GM23338 (cell line): Measurements from ENCODE around the gene CHCHD6. TPM values are rescaled to one million over a fixed set of nuclear protein-coding genes. Genes with fewer than 3 reads are reported as not detected.

ENCODE experiments used
- ATAC-seq: fragments of 200-7000 bp; cut with Tn5 transposase; 3 replicates; pipeline ENCODE4 v1.9.1; 2020
- DNase-seq: peaks from one replicate; pipeline ENCODE4 v3.0.0-alpha.2; 2015; ENCODE audit warnings: low spot score
- H2AFZ ChIP-seq: fragments of 200-600 bp; sonication (generic); 2 replicates; pipeline ENCODE4 v1.8.0; 2016; ENCODE audit warnings: antibody characterized with exemption, mild to moderate bottlenecking, moderate library complexity
- H3F3A ChIP-seq: fragments of 200-600 bp; sonication (generic); replicated peaks from 2 replicates; pipeline ENCODE4 v1.8.0; 2017; ENCODE audit warnings: antibody characterized with exemption, mixed run types, low read depth
- H3K27ac ChIP-seq: fragments of 200-600 bp; sonication (generic); 2 replicates; pipeline ENCODE4 v1.6.1; 2016; ENCODE audit warnings: low read depth
- H3K27me3 ChIP-seq: fragments of 200-600 bp; sonication (generic); 2 replicates; pipeline ENCODE4 v1.8.0; 2016; ENCODE audit warnings: mild to moderate bottlenecking, mixed run types, moderate library complexity; ENCODE audit not compliant: insufficient read depth
- H3K36me3 ChIP-seq: fragments of 200-600 bp; sonication (generic); 2 replicates; pipeline ENCODE4 v1.8.0; 2016; ENCODE audit warnings: mild to moderate bottlenecking; ENCODE audit not compliant: insufficient read depth
- H3K4me1 ChIP-seq: fragments of 200-600 bp; sonication (generic); 2 replicates; pipeline ENCODE4 v1.8.0; 2016; ENCODE audit warnings: mild to moderate bottlenecking, moderate library complexity; ENCODE audit not compliant: insufficient read depth
- H3K4me2 ChIP-seq: fragments of 200-600 bp; sonication (generic); 2 replicates; pipeline ENCODE4 v1.7.1; 2017; ENCODE audit warnings: mixed run types
- H3K4me3 ChIP-seq: fragments of 200-600 bp; sonication (generic); 2 replicates; pipeline ENCODE4 v1.6.1; 2016; ENCODE audit warnings: mixed run types
- H3K79me2 ChIP-seq: fragments of 200-600 bp; sonication (generic); replicated peaks from 2 replicates; pipeline ENCODE4 v1.8.0; 2017; ENCODE audit warnings: mild to moderate bottlenecking; ENCODE audit not compliant: insufficient read depth
- H3K9me2 ChIP-seq: fragments of 200-600 bp; sonication (generic); 2 replicates; pipeline ENCODE4 v1.8.0; 2017; ENCODE audit not compliant: insufficient read depth
- H4K20me1 ChIP-seq: fragments of 200-600 bp; sonication (generic); replicated peaks from 2 replicates; pipeline ENCODE4 v1.8.0; 2017; ENCODE audit warnings: mild to moderate bottlenecking; ENCODE audit not compliant: insufficient read depth
- H3K27ac Mint-ChIP-seq: 2 replicates; pipeline ENCODE4 v1.8.0; 2020; ENCODE audit warnings: inconsistent platforms, mild to moderate bottlenecking, moderate library complexity, mixed read lengths
- H3K27me3 Mint-ChIP-seq: 3 replicates; pipeline ENCODE4 v1.8.0; 2022; ENCODE audit warnings: low read depth, mild to moderate bottlenecking, moderate library complexity, mixed read lengths, inconsistent platforms; ENCODE audit not compliant: insufficient read depth, poor library complexity
- H3K36me3 Mint-ChIP-seq: 3 replicates; pipeline ENCODE4 v1.8.0; 2021; ENCODE audit warnings: low read depth, mild to moderate bottlenecking, inconsistent platforms, moderate library complexity, mixed read lengths
- H3K4me1 Mint-ChIP-seq: 3 replicates; pipeline ENCODE4 v1.8.0; 2020; ENCODE audit warnings: mild to moderate bottlenecking, inconsistent platforms, mixed read lengths
- H3K4me3 Mint-ChIP-seq: 3 replicates; pipeline ENCODE4 v1.8.0; 2021; ENCODE audit warnings: moderate library complexity, mild to moderate bottlenecking, inconsistent platforms, mixed read lengths
- H3K9me3 Mint-ChIP-seq: 3 replicates; pipeline ENCODE4 v1.8.0; 2020; ENCODE audit warnings: moderate library complexity, mild to moderate bottlenecking, inconsistent platforms, mixed read lengths
- CREB1 ChIP-seq: fragments of 250-450 bp; sonication (Bioruptor Pico); IDR thresholded peaks from 2 replicates; pipeline ENCODE4 v1.5.0; 2020; ENCODE audit warnings: low read depth, mild to moderate bottlenecking, moderate library complexity
- EZH2 ChIP-seq: fragments of 200-600 bp; sonication (generic); IDR thresholded peaks from one replicate; pipeline ENCODE4 v1.8.0; 2017; ENCODE audit warnings: antibody characterized with exemption, mild to moderate bottlenecking, low read depth; ENCODE audit not compliant: unreplicated experiment
- EZH2phosphoT487 ChIP-seq: fragments of 200-600 bp; sonication (generic); IDR thresholded peaks from one replicate; pipeline ENCODE4 v1.8.1; 2018; ENCODE audit warnings: antibody characterized with exemption; ENCODE audit not compliant: unreplicated experiment
- JUNB ChIP-seq: IDR thresholded peaks from one replicate; pipeline ENCODE4 v1.6.1; 2016; ENCODE audit warnings: antibody characterized with exemption; ENCODE audit not compliant: unreplicated experiment
- NANOG ChIP-seq: IDR thresholded peaks from 2 replicates; pipeline ENCODE4 v1.6.1; 2016; ENCODE audit warnings: antibody characterized with exemption, borderline replicate concordance
- POLR2AphosphoS5 ChIP-seq: IDR thresholded peaks from 2 replicates; pipeline ENCODE4 v1.6.1; 2016; ENCODE audit warnings: antibody characterized with exemption, low read depth
- STAT1 ChIP-seq: IDR thresholded peaks from one replicate; pipeline ENCODE4 v1.6.1; 2016; ENCODE audit warnings: antibody characterized with exemption; ENCODE audit not compliant: unreplicated experiment
- ZNF114 ChIP-seq: fragments of 250-450 bp; sonication (Bioruptor Pico); IDR thresholded peaks from 2 replicates; pipeline ENCODE4 v1.5.0; 2020; ENCODE audit warnings: mild to moderate bottlenecking, moderate library complexity
- ZNF331 ChIP-seq: fragments of 250-450 bp; sonication (Bioruptor Pico); IDR thresholded peaks from 2 replicates; pipeline ENCODE4 v1.5.0; 2020; ENCODE audit warnings: low read depth, mild to moderate bottlenecking, moderate library complexity
- ZNF462 ChIP-seq: fragments of 250-450 bp; sonication (Bioruptor Pico); IDR thresholded peaks from 2 replicates; pipeline ENCODE4 v1.5.0; 2020; ENCODE audit warnings: mild to moderate bottlenecking, moderate library complexity
- polyA plus RNA-seq: library from polyadenylated mRNA; unstranded; fragments of >200 nt; fragmentation: Nextera tagmentation; extraction: Ambion mirVana; gene quantifications from 2 replicates; pipeline ENCODE4 v1.2.1, GENCODE V29; 2016
- total RNA-seq: library from RNA; depleted of rRNA; stranded (reverse); fragments of >200 nt; shearing (Covaris generic); gene quantifications from 2 replicates; pipeline ENCODE4 v1.2.3, GENCODE V29; 2014
- TF ChIP-seq, protein P1 (sequence below): IDR thresholded peaks from 2 replicates; pipeline ENCODE4 v1.6.1; 2016; ENCODE audit warnings: antibody characterized with exemption
- TF ChIP-seq, protein P2 (sequence below): IDR thresholded peaks from one replicate; pipeline ENCODE4 v1.6.1; 2018; ENCODE audit warnings: antibody characterized with exemption; ENCODE audit not compliant: unreplicated experiment
- TF ChIP-seq, protein P3 (sequence below), 2 experiments: fragments of 200-600 bp in 1 of 2; sonication (generic) in 1 of 2; conservative IDR thresholded peaks; 2 replicates each; pipeline versions ENCODE4 v1.5.1 to v1.6.1; 2016 to 2017; ENCODE audit warnings: antibody characterized with exemption in 2 of 2, low read depth in 2 of 2, mild to moderate bottlenecking in 2 of 2, moderate library complexity in 1 of 2

CHCHD6 gene
- total and polyA plus RNA-seq, 2 experiments from 2014 or later: 28.8 to 43.0 TPM

DNA sequence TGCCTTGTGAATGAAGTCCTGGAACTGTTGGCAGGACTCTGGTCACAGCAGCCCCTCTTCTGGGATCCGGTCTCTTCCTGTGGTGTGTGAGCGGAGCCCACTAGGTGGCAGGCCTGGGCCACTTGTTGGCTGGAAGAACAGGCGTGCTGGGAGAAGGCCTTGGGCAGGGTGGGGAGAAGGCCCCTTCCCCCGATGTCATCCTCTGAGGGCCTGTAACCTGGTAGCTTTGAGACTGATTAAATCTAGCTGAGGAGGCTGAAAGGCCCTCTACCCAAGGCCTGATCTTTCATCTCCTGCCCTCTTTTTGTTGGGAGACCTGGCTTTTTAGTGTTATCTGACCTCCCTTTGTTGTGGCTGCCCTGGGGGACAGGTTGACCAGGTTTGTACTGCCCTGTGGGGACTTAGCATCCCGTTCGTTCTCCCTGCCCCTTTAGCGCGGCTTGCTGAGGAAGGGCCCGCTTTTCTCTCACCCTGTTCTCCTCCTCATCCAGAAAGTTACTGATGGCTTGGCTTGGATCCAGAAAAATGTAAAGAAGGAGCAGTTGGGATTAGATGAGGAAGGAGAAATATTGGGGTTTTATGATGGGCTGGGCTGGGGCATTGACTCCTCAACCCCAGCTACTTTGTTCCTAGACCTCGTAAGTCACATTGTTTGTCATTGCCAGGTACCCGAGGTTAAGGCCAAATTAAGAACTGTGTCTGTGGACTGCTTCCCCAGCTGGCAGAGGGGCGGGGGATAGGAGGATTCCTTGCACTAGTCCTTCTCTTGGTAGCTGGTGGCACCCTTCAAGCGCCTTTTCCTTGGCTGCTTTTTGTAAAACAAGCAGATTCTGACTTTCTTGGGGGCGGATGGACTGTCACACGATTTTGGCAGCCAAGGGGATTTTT lies 48.5 kb downstream of the CHCHD6 start:
- Histone ChIP-seq H3K4me1 (peaks cover 22% of the 10 kb centered on the region), H3K36me3 (no peaks in the 10 kb centered on the region), H2AFZ (no peak overlapping the region), H3K79me2 (peaks cover 8% of the 10 kb centered on the region), H3F3A (no peaks in the 10 kb centered on the region), H3K27ac (peak overlapping the region; percentile 87; the same call in 1 of the 2 replicates), H3K9me2 (no peaks in the 10 kb centered on the region), H3K4me2 (peak overlapping the region; percentile 68; the same call in 1 of the 2 replicates), H4K20me1 (no peaks in the 10 kb centered on the region; the same call in 1 of the 2 replicates), H3K4me3 (no peak overlapping the region), H3K27me3 (no peaks in the 10 kb centered on the region)
- peaks cover 7% of the 10 kb centered on the region; the same call in 1 of the 3 replicates for H3K36me3 Mint-ChIP-seq
- ATAC-seq (peak; percentile 97), DNase-seq (peak; percentile 94)
- no peaks in the 10 kb centered on the region for H3K9me3 Mint-ChIP-seq
- TF ChIP-seq ZNF114 (CRISPR knock-in tag) (no peak), ZNF331 (CRISPR knock-in tag) (no peak), ZNF462 (no peak), JUNB (no peak), EZH2phosphoT487 (no peak), EZH2 (no peak), CREB1 (CRISPR knock-in tag) (0 out of 2 replicates have a peak, but pooled peaks have one; percentile 1), POLR2AphosphoS5 (no peak), STAT1 (no peak), NANOG (no peak)
- TF ChIP-seq, protein P1, sequence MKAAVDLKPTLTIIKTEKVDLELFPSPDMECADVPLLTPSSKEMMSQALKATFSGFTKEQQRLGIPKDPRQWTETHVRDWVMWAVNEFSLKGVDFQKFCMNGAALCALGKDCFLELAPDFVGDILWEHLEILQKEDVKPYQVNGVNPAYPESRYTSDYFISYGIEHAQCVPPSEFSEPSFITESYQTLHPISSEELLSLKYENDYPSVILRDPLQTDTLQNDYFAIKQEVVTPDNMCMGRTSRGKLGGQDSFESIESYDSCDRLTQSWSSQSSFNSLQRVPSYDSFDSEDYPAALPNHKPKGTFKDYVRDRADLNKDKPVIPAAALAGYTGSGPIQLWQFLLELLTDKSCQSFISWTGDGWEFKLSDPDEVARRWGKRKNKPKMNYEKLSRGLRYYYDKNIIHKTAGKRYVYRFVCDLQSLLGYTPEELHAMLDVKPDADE: no peak
- TF ChIP-seq, protein P2, sequence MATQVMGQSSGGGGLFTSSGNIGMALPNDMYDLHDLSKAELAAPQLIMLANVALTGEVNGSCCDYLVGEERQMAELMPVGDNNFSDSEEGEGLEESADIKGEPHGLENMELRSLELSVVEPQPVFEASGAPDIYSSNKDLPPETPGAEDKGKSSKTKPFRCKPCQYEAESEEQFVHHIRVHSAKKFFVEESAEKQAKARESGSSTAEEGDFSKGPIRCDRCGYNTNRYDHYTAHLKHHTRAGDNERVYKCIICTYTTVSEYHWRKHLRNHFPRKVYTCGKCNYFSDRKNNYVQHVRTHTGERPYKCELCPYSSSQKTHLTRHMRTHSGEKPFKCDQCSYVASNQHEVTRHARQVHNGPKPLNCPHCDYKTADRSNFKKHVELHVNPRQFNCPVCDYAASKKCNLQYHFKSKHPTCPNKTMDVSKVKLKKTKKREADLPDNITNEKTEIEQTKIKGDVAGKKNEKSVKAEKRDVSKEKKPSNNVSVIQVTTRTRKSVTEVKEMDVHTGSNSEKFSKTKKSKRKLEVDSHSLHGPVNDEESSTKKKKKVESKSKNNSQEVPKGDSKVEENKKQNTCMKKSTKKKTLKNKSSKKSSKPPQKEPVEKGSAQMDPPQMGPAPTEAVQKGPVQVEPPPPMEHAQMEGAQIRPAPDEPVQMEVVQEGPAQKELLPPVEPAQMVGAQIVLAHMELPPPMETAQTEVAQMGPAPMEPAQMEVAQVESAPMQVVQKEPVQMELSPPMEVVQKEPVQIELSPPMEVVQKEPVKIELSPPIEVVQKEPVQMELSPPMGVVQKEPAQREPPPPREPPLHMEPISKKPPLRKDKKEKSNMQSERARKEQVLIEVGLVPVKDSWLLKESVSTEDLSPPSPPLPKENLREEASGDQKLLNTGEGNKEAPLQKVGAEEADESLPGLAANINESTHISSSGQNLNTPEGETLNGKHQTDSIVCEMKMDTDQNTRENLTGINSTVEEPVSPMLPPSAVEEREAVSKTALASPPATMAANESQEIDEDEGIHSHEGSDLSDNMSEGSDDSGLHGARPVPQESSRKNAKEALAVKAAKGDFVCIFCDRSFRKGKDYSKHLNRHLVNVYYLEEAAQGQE: no peak
- TF ChIP-seq, protein P3, sequence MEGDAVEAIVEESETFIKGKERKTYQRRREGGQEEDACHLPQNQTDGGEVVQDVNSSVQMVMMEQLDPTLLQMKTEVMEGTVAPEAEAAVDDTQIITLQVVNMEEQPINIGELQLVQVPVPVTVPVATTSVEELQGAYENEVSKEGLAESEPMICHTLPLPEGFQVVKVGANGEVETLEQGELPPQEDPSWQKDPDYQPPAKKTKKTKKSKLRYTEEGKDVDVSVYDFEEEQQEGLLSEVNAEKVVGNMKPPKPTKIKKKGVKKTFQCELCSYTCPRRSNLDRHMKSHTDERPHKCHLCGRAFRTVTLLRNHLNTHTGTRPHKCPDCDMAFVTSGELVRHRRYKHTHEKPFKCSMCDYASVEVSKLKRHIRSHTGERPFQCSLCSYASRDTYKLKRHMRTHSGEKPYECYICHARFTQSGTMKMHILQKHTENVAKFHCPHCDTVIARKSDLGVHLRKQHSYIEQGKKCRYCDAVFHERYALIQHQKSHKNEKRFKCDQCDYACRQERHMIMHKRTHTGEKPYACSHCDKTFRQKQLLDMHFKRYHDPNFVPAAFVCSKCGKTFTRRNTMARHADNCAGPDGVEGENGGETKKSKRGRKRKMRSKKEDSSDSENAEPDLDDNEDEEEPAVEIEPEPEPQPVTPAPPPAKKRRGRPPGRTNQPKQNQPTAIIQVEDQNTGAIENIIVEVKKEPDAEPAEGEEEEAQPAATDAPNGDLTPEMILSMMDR (conservative IDR thresholded peaks at IDR 0.05; ENCODE audit: low read depth in 2 of 2): peak; percentile 91 to 98
- no peak overlapping the region; the same call in 2 of the 3 replicates for H3K4me3 Mint-ChIP-seq
- H3K27ac Mint-ChIP-seq: peak overlapping the region; percentile 94
- peaks cover 9% of the 10 kb centered on the region for H3K27me3 Mint-ChIP-seq
- peaks cover 44% of the 10 kb centered on the region for H3K4me1 Mint-ChIP-seq
